Central memory CD4-positive, alpha-beta T cell (primary cell): ENCODE data around the gene KIF21B.

Source experiments
- DNase-seq: peaks from one replicate; pipeline ENCODE4 v3.0.0; 2022

KIF21B gene

GRCh38 chr1:201019321-201019977 is 4.1 kb downstream of the KIF21B start:
- peak; percentile 91 for DNase-seq

- DNase-seq: no peak
Measured at GRCh38 chr1:201017828-201018163, 5.7 kb downstream of the KIF21B start.

- no peak for DNase-seq
Measured at GRCh38 chr1:201016943-201017827, 6.3 kb downstream of the KIF21B start.

GRCh38 chr1:201016211-201016651 is 7.3 kb downstream of the KIF21B start:
- DNase-seq: no peak

- DNase-seq: no peak
Measured at GRCh38 chr1:201015551-201016091, 7.9 kb downstream of the KIF21B start.

GRCh38 chr1:201014816-201015200 is 8.7 kb downstream of the KIF21B start:
- DNase-seq: no peak

GRCh38 chr1:201013991-201014815 is 9.3 kb downstream of the KIF21B start:
- no peak for DNase-seq

GRCh38 chr1:201013031-201013485 is 10.5 kb downstream of the KIF21B start:
- DNase-seq: no peak

- no peak for DNase-seq
Measured at GRCh38 chr1:201011616-201012015, 11.9 kb downstream of the KIF21B start.

GRCh38 chr1:201009962-201010645 is 13.4 kb downstream of the KIF21B start:
- DNase-seq: no peak

- DNase-seq: no peak
Measured at GRCh38 chr1:201008666-201009360, 14.7 kb downstream of the KIF21B start.

GRCh38 chr1:201007481-201007880 is 16.0 kb downstream of the KIF21B start:
- no peak for DNase-seq

- DNase-seq: no peak
Measured at GRCh38 chr1:201006450-201006849, 17.1 kb downstream of the KIF21B start.

- DNase-seq: no peak
Measured at GRCh38 chr1:201004732-201005131, 18.8 kb downstream of the KIF21B start.

GRCh38 chr1:201004154-201004553 is 19.4 kb downstream of the KIF21B start:
- DNase-seq: no peak

GRCh38 chr1:201002510-201002909 is 21.0 kb downstream of the KIF21B start:
- no peak for DNase-seq

- no peak for DNase-seq
Measured at GRCh38 chr1:201001962-201002361, 21.6 kb downstream of the KIF21B start.

- DNase-seq: no peak
Measured at GRCh38 chr1:201000391-201000790, 23.1 kb downstream of the KIF21B start.

GRCh38 chr1:200999667-201000066 is 23.8 kb downstream of the KIF21B start:
- DNase-seq: no peak

GRCh38 chr1:200998323-200998722 is 25.2 kb downstream of the KIF21B start:
- no peak for DNase-seq

GRCh38 chr1:200992382-200993048 is 31.0 kb downstream of the KIF21B start:
- DNase-seq: no peak
